ENCODE measurements around the gene PCDH17. TPM values are rescaled to one million over a fixed set of nuclear protein-coding genes. Genes with fewer than 3 reads are reported as not detected.

The PCDH17 gene
- total and polyA plus RNA-seq, 2 donors (not counting 1 experiment from before 2014, with no cell fraction given) = 0.07 to 0.17 TPM

GRCh38 chr13:57724486-57725272 is 93.1 kb downstream of the PCDH17 start:
- no peaks in the 10 kb centered on the region for H3K9me3 ChIP-seq (ENCODE audit: control insufficient read depth, insufficient read depth, low read depth, low read length)
- H3K4me1 ChIP-seq (ENCODE audit: control insufficient read depth, extremely low read depth, insufficient read depth, low read length) = no peaks in the 10 kb centered on the region
- DNase-seq (ENCODE audit: low read depth in 2 of 2) = no peak
- H3K4me3 ChIP-seq (replicated peaks in 1 of 4; ENCODE audit: control extremely low read depth in 1 of 4, insufficient read depth in 1 of 4, low read depth in 3 of 4, low read length in 4 of 4) = no peak overlapping the region
- no peaks in the 10 kb centered on the region for H3K79me2 ChIP-seq (ENCODE audit: control insufficient read depth, insufficient read depth, low read length)
- H3K27me3 ChIP-seq (ENCODE audit: control insufficient read depth, insufficient read depth, low read length) = no peaks in the 10 kb centered on the region
- no peaks in the 10 kb centered on the region for H3K36me3 ChIP-seq (ENCODE audit: control insufficient read depth, insufficient read depth, low read length)
- no peaks in the 10 kb centered on the region for H4K20me1 ChIP-seq (ENCODE audit: control insufficient read depth, extremely low read depth, insufficient read depth, low read length)
- H2AFZ ChIP-seq (ENCODE audit: low read length) = no peak overlapping the region
- no peak overlapping the region for H3K4me2 ChIP-seq (ENCODE audit: extremely low read depth, insufficient read depth, low read length)
- H3K9ac ChIP-seq (ENCODE audit: insufficient read depth, low read length) = no peak overlapping the region
- no peak overlapping the region for H3K27ac ChIP-seq (ENCODE audit: insufficient read depth, low read length)
- TF ChIP-seq CTCF (conservative IDR thresholded peaks at IDR 0.05 in 1 of 2, IDR thresholded peaks at IDR 0.05 in 1 of 2; ENCODE audit: low read depth in 1 of 2, low read length in 2 of 2) (no peak), EZH2 (IDR thresholded peaks at IDR 0.05; ENCODE audit: low read length, missing control alignments) (no peak)

GRCh38 chr13:57725480-57725879 is 93.9 kb downstream of the PCDH17 start:
- Histone ChIP-seq H3K4me1 (ENCODE audit: control insufficient read depth, extremely low read depth, insufficient read depth, low read length) (no peaks in the 10 kb centered on the region), H3K27me3 (ENCODE audit: control insufficient read depth, insufficient read depth, low read length) (no peaks in the 10 kb centered on the region), H4K20me1 (ENCODE audit: control insufficient read depth, extremely low read depth, insufficient read depth, low read length) (no peaks in the 10 kb centered on the region), H3K9ac (ENCODE audit: insufficient read depth, low read length) (no peak overlapping the region), H3K27ac (ENCODE audit: insufficient read depth, low read length) (no peak overlapping the region), H3K9me3 (ENCODE audit: control insufficient read depth, insufficient read depth, low read depth, low read length) (no peaks in the 10 kb centered on the region), H3K36me3 (ENCODE audit: control insufficient read depth, insufficient read depth, low read length) (no peaks in the 10 kb centered on the region), H2AFZ (ENCODE audit: low read length) (no peak overlapping the region), H3K4me3 (replicated peaks in 1 of 4; ENCODE audit: control extremely low read depth in 1 of 4, insufficient read depth in 1 of 4, low read depth in 3 of 4, low read length in 4 of 4) (no peak overlapping the region), H3K4me2 (ENCODE audit: extremely low read depth, insufficient read depth, low read length) (no peak overlapping the region), H3K79me2 (ENCODE audit: control insufficient read depth, insufficient read depth, low read length) (no peaks in the 10 kb centered on the region)
- TF ChIP-seq EZH2 (IDR thresholded peaks at IDR 0.05; ENCODE audit: low read length, missing control alignments) = no peak
- TF ChIP-seq CTCF (conservative IDR thresholded peaks at IDR 0.05 in 1 of 2, IDR thresholded peaks at IDR 0.05 in 1 of 2; ENCODE audit: low read depth in 1 of 2, low read length in 2 of 2) = no peak
- no peak for DNase-seq (ENCODE audit: low read depth in 2 of 2)

- no peak for DNase-seq (ENCODE audit: low read depth in 2 of 2)
- TF ChIP-seq EZH2 (IDR thresholded peaks at IDR 0.05; ENCODE audit: low read length, missing control alignments) = no peak
- TF ChIP-seq CTCF (conservative IDR thresholded peaks at IDR 0.05 in 1 of 2, IDR thresholded peaks at IDR 0.05 in 1 of 2; ENCODE audit: low read depth in 1 of 2, low read length in 2 of 2) = no peak
- Histone ChIP-seq H3K4me2 (ENCODE audit: extremely low read depth, insufficient read depth, low read length) (no peak overlapping the region), H3K27me3 (ENCODE audit: control insufficient read depth, insufficient read depth, low read length) (no peaks in the 10 kb centered on the region), H3K79me2 (ENCODE audit: control insufficient read depth, insufficient read depth, low read length) (no peaks in the 10 kb centered on the region), H3K36me3 (ENCODE audit: control insufficient read depth, insufficient read depth, low read length) (no peaks in the 10 kb centered on the region), H4K20me1 (ENCODE audit: control insufficient read depth, extremely low read depth, insufficient read depth, low read length) (no peaks in the 10 kb centered on the region), H3K4me1 (ENCODE audit: control insufficient read depth, extremely low read depth, insufficient read depth, low read length) (no peaks in the 10 kb centered on the region), H3K4me3 (replicated peaks in 1 of 4; ENCODE audit: control extremely low read depth in 1 of 4, insufficient read depth in 1 of 4, low read depth in 3 of 4, low read length in 4 of 4) (no peak overlapping the region), H3K9ac (ENCODE audit: insufficient read depth, low read length) (no peak overlapping the region), H2AFZ (ENCODE audit: low read length) (no peak overlapping the region), H3K9me3 (ENCODE audit: control insufficient read depth, insufficient read depth, low read depth, low read length) (no peaks in the 10 kb centered on the region), H3K27ac (ENCODE audit: insufficient read depth, low read length) (no peak overlapping the region)
Measured at GRCh38 chr13:57726981-57727380, 95.4 kb downstream of the PCDH17 start.
